Measurements from ENCODE around the gene KLF12.

DNA sequence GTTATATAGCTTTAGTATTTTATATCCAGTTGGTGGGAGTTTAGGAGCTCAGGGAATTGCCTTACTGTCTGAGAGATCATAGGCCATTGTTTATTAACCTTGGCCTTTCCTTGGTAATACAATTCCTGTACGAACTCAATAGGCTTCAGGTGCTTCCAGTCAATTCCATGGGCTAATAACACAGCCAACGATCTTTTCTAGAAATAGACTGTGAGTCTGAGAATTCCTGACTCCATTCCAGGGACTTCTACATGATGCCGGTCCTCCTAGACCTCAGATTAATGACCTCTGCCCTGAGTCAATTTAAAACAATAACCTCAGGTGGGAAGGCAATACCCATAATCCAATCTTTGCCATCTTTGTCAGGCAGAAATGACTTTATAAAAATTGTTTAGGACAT, 39.6 kb upstream of the KLF12 start:
- no peak for TF ChIP-seq CTCF (IDR thresholded peaks at IDR 0.05; ENCODE audit: insufficient read depth, low read length, poor library complexity, severe bottlenecking)
- no peak for TF ChIP-seq EZH2phosphoT487 (conservative IDR thresholded peaks at IDR 0.05; ENCODE audit: low read length)

All from SU-DHL-6 (cell line).